HEK293 (cell line): ENCODE measurements around the gene SOX13.

Experiments
- BCL11A ChIP-seq: fragments of 450-650 bp; formaldehyde crosslinking; IDR thresholded peaks from 2 replicates; pipeline ENCODE4 v1.5.1; 2016; ENCODE audit warnings: low read depth, missing biosample characterization, missing genetic modification characterization
- EGR2 ChIP-seq: fragments of 450-650 bp; formaldehyde crosslinking; IDR thresholded peaks from 2 replicates; pipeline ENCODE4 v1.5.1; 2016; ENCODE audit warnings: low read depth, missing biosample characterization, missing genetic modification characterization
- GLIS1 ChIP-seq: fragments of 450-650 bp; formaldehyde crosslinking; IDR thresholded peaks from 2 replicates; pipeline ENCODE4 v1.5.1; 2016; ENCODE audit warnings: missing biosample characterization, missing genetic modification characterization
- GLIS2 ChIP-seq: fragments of 450-650 bp; formaldehyde crosslinking; IDR thresholded peaks from 2 replicates; pipeline ENCODE4 v1.5.1; 2016; ENCODE audit warnings: missing biosample characterization, missing genetic modification characterization
- HOXC10 ChIP-seq: sonication (generic); formaldehyde crosslinking; IDR thresholded peaks from 2 replicates; pipeline ENCODE4 v1.8.1; 2023; ENCODE audit warnings: mild to moderate bottlenecking, missing genetic modification reagents
- KLF1 ChIP-seq: fragments of 450-650 bp; formaldehyde crosslinking; IDR thresholded peaks from 2 replicates; pipeline ENCODE4 v1.5.1; 2016; ENCODE audit warnings: missing biosample characterization, missing genetic modification characterization
- KLF10 ChIP-seq: fragments of 450-650 bp; IDR thresholded peaks from 2 replicates; pipeline ENCODE4 v1.5.1; 2018; ENCODE audit warnings: missing biosample characterization, mild to moderate bottlenecking, missing genetic modification characterization
- MEIS1 ChIP-seq: sonication (generic); formaldehyde crosslinking; IDR thresholded peaks from 2 replicates; pipeline ENCODE4 v1.8.1; 2022; ENCODE audit warnings: missing genetic modification reagents, mild to moderate bottlenecking, borderline replicate concordance
- TCF7L2 ChIP-seq: IDR thresholded peaks from 2 replicates; pipeline ENCODE4 v1.6.1; 2011; ENCODE audit warnings: low read depth, mild to moderate bottlenecking, inconsistent platforms, low read length, moderate library complexity, borderline replicate concordance
- YY1 ChIP-seq: fragments of 450-650 bp; formaldehyde crosslinking; IDR thresholded peaks from 2 replicates; pipeline ENCODE4 v1.5.1; 2018; ENCODE audit warnings: missing biosample characterization, missing genetic modification characterization
- ZBTB48 ChIP-seq: fragments of 450-650 bp; formaldehyde crosslinking; IDR thresholded peaks from 2 replicates; pipeline ENCODE4 v1.5.1; 2016; ENCODE audit warnings: missing biosample characterization, missing genetic modification characterization
- ZBTB8A ChIP-seq: fragments of 450-650 bp; formaldehyde crosslinking; IDR thresholded peaks from 2 replicates; pipeline ENCODE4 v1.5.1; 2016; ENCODE audit warnings: missing biosample characterization, missing genetic modification characterization
- ZEB2 ChIP-seq: fragments of 450-650 bp; formaldehyde crosslinking; IDR thresholded peaks from 2 replicates; pipeline ENCODE4 v1.5.1; 2016; ENCODE audit warnings: missing biosample characterization, missing genetic modification characterization
- ZIC2 ChIP-seq: fragments of 450-650 bp; formaldehyde crosslinking; IDR thresholded peaks from 2 replicates; pipeline ENCODE4 v1.5.1; 2016; ENCODE audit warnings: missing biosample characterization, missing genetic modification characterization
- ZNF114 ChIP-seq: fragments of 450-650 bp; formaldehyde crosslinking; IDR thresholded peaks from 2 replicates; pipeline ENCODE4 v1.5.0; 2017; ENCODE audit warnings: missing biosample characterization, missing genetic modification characterization
- ZNF133 ChIP-seq: fragments of 450-650 bp; formaldehyde crosslinking; IDR thresholded peaks from 2 replicates; pipeline ENCODE4 v1.5.1; 2016; ENCODE audit warnings: missing biosample characterization, missing genetic modification characterization
- ZNF174 ChIP-seq: fragments of 450-650 bp; formaldehyde crosslinking; IDR thresholded peaks from 2 replicates; pipeline ENCODE4 v1.5.0; 2017; ENCODE audit warnings: missing biosample characterization, mild to moderate bottlenecking, missing genetic modification characterization
- ZNF341 ChIP-seq: fragments of 450-650 bp; formaldehyde crosslinking; IDR thresholded peaks from 2 replicates; pipeline ENCODE4; 2016; ENCODE audit warnings: low read depth, missing biosample characterization, missing genetic modification characterization
- ZNF350 ChIP-seq: fragments of 450-650 bp; formaldehyde crosslinking; IDR thresholded peaks from 2 replicates; pipeline ENCODE4 v1.5.0; 2017; ENCODE audit warnings: missing biosample characterization, mild to moderate bottlenecking, missing genetic modification characterization
- ZNF366 ChIP-seq: fragments of 450-650 bp; formaldehyde crosslinking; conservative IDR thresholded peaks from 2 replicates; pipeline ENCODE4 v1.5.1; 2016; ENCODE audit warnings: missing biosample characterization, missing genetic modification characterization
- ZNF561 ChIP-seq: fragments of 450-650 bp; IDR thresholded peaks from 2 replicates; pipeline ENCODE4 v1.5.1; 2018; ENCODE audit warnings: missing biosample characterization, missing genetic modification characterization, borderline replicate concordance
- ZNF843 ChIP-seq: fragments of 450-650 bp; formaldehyde crosslinking; IDR thresholded peaks from 2 replicates; pipeline ENCODE4 v1.5.1; 2016; ENCODE audit warnings: missing biosample characterization, missing genetic modification characterization
- TF ChIP-seq, protein P1 (sequence below): fragments of 450-650 bp; formaldehyde crosslinking; IDR thresholded peaks from 2 replicates; pipeline ENCODE4 v1.5.0; 2017; ENCODE audit warnings: missing biosample characterization, missing genetic modification characterization, borderline replicate concordance
- TF ChIP-seq, protein P2 (sequence below): fragments of 450-650 bp; formaldehyde crosslinking; IDR thresholded peaks from 2 replicates; pipeline ENCODE4 v1.5.1; 2016; ENCODE audit warnings: missing biosample characterization, missing genetic modification characterization
- TF ChIP-seq, protein P3 (sequence below): fragments of 450-650 bp; formaldehyde crosslinking; IDR thresholded peaks from 2 replicates; pipeline ENCODE4 v1.5.1; 2017; ENCODE audit warnings: missing biosample characterization, missing genetic modification characterization

SOX13 gene

DNA sequence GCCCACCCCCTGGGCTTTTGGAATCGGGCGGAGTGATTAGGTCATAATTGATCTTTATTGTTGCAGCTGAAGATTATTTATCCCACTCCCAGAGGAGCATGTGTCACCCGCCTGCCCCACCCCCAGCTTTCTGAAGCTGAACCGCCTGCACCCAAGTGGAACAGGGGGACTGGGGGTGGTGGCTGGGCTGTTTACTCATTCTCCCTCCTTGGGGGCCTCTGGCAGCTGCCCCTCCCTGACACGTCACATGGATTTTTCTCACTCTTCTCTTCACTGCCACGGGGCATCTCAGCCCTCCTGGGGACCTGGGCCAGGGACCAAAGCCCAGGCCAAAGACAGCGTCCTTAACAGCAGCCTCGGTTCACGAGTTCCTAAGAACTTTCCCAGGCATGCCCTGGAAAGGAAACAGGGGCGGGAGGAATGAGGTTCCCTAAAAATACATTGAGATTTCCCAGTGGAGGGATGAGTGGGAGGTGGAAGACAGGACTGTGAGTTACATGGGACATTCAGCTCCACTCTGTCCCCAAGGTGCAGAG is 31.6 kb upstream of the SOX13 start (continued):
- TF ChIP-seq, protein P1, sequence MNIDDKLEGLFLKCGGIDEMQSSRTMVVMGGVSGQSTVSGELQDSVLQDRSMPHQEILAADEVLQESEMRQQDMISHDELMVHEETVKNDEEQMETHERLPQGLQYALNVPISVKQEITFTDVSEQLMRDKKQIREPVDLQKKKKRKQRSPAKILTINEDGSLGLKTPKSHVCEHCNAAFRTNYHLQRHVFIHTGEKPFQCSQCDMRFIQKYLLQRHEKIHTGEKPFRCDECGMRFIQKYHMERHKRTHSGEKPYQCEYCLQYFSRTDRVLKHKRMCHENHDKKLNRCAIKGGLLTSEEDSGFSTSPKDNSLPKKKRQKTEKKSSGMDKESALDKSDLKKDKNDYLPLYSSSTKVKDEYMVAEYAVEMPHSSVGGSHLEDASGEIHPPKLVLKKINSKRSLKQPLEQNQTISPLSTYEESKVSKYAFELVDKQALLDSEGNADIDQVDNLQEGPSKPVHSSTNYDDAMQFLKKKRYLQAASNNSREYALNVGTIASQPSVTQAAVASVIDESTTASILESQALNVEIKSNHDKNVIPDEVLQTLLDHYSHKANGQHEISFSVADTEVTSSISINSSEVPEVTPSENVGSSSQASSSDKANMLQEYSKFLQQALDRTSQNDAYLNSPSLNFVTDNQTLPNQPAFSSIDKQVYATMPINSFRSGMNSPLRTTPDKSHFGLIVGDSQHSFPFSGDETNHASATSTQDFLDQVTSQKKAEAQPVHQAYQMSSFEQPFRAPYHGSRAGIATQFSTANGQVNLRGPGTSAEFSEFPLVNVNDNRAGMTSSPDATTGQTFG = no peak
- TF ChIP-seq ZNF843 (tag by site-specific recombination) (0 out of 2 replicates have a peak, but pooled peaks have one; percentile 11), GLIS2 (tag by site-specific recombination) (peak; percentile 57; the same call in 1 of the 2 replicates), ZNF174 (no peak), ZNF133 (tag by site-specific recombination) (no peak), ZEB2 (tag by site-specific recombination) (0 out of 2 replicates have a peak, but pooled peaks have one; percentile 30), MEIS1 (CRISPR knock-in tag) (no peak), ZNF366 (tag by site-specific recombination) (no peak), HOXC10 (no peak), KLF1 (tag by site-specific recombination) (peak; percentile 69), ZNF350 (tag by site-specific recombination) (no peak), ZIC2 (0 out of 2 replicates have a peak, but pooled peaks have one; percentile 20), ZNF561 (no peak), KLF10 (tag by site-specific recombination) (peak; percentile 30; the same call in 1 of the 2 replicates), ZNF341 (tag by site-specific recombination) (peak; percentile 69), ZBTB48 (no peak), YY1 (tag by site-specific recombination) (no peak), TCF7L2 (no peak), ZBTB8A (tag by site-specific recombination) (0 out of 2 replicates have a peak, but pooled peaks have one; percentile 27), EGR2 (peak; percentile 71), BCL11A (tag by site-specific recombination) (no peak), ZNF114 (tag by site-specific recombination) (no peak), GLIS1 (tag by site-specific recombination) (peak; percentile 71)
- TF ChIP-seq, protein P2, sequence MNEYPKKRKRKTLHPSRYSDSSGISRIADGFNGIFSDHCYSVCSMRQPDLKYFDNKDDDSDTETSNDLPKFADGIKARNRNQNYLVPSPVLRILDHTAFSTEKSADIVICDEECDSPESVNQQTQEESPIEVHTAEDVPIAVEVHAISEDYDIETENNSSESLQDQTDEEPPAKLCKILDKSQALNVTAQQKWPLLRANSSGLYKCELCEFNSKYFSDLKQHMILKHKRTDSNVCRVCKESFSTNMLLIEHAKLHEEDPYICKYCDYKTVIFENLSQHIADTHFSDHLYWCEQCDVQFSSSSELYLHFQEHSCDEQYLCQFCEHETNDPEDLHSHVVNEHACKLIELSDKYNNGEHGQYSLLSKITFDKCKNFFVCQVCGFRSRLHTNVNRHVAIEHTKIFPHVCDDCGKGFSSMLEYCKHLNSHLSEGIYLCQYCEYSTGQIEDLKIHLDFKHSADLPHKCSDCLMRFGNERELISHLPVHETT (tag by site-specific recombination) = no peak
- TF ChIP-seq, protein P3, sequence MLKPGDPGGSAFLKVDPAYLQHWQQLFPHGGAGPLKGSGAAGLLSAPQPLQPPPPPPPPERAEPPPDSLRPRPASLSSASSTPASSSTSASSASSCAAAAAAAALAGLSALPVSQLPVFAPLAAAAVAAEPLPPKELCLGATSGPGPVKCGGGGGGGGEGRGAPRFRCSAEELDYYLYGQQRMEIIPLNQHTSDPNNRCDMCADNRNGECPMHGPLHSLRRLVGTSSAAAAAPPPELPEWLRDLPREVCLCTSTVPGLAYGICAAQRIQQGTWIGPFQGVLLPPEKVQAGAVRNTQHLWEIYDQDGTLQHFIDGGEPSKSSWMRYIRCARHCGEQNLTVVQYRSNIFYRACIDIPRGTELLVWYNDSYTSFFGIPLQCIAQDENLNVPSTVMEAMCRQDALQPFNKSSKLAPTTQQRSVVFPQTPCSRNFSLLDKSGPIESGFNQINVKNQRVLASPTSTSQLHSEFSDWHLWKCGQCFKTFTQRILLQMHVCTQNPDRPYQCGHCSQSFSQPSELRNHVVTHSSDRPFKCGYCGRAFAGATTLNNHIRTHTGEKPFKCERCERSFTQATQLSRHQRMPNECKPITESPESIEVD (tag by site-specific recombination) = no peak
